OCI-LY1 (cell line): Measurements from ENCODE around the gene TUBA3E.
A peak's percentile ranks its signal among the peaks of the same experiment; 100 is the strongest.
"Not testable (repeated sequence)": the region's sequence is repeated elsewhere in the genome, so short reads cannot be mapped to it uniquely, and the experiment has no call there.

Experiments used
- H2AFZ ChIP-seq: fragments of 200-600 bp; sonication (generic), shearing (Covaris generic); 2 replicates; pipeline ENCODE4 v1.6.0; 2014; ENCODE audit warnings: antibody characterized with exemption, mild to moderate bottlenecking, low read length
- H3F3A ChIP-seq: fragments of 200-600 bp; sonication (generic), shearing (Covaris generic); 2 replicates; pipeline ENCODE4 v1.6.0; 2014; ENCODE audit warnings: mild to moderate bottlenecking, antibody characterized with exemption, low read length, moderate library complexity; ENCODE audit not compliant: insufficient read depth
- H3K27ac ChIP-seq: fragments of 200-600 bp; sonication (generic); 2 replicates; pipeline ENCODE4 v1.5.1; 2014; ENCODE audit warnings: low read length, mixed run types, mild to moderate bottlenecking, low read depth; ENCODE audit not compliant: poor library complexity, severe bottlenecking
- H3K27me3 ChIP-seq: fragments of 200-600 bp; sonication (generic); 2 replicates; pipeline ENCODE4 v1.6.0; 2014; ENCODE audit warnings: antibody characterized with exemption, mild to moderate bottlenecking, low read length, moderate library complexity; ENCODE audit not compliant: insufficient read depth
- H3K36me3 ChIP-seq: fragments of 200-600 bp; sonication (generic); 2 replicates; pipeline ENCODE4 v1.6.1; 2014; ENCODE audit warnings: mild to moderate bottlenecking, antibody characterized with exemption, low read length, moderate library complexity, mixed read lengths; ENCODE audit not compliant: insufficient read depth
- H3K4me1 ChIP-seq: fragments of 200-600 bp; sonication (generic); 2 replicates; pipeline ENCODE4 v1.5.1; 2014; ENCODE audit warnings: mild to moderate bottlenecking, low read length, moderate library complexity; ENCODE audit not compliant: insufficient read depth, severe bottlenecking
- H3K4me2 ChIP-seq: fragments of 200-600 bp; sonication (generic), shearing (Covaris generic); 2 replicates; pipeline ENCODE4 v1.6.1; 2014; ENCODE audit warnings: low read length
- H3K4me3 ChIP-seq: fragments of 200-600 bp; sonication (generic); 2 replicates; pipeline ENCODE4 v1.5.1; 2014; ENCODE audit warnings: low read length, low read depth, mild to moderate bottlenecking, mixed read lengths; ENCODE audit not compliant: poor library complexity, severe bottlenecking
- H3K79me2 ChIP-seq: fragments of 200-600 bp; shearing (Covaris generic); 2 replicates; pipeline ENCODE4 v1.6.1; 2016; ENCODE audit warnings: mixed run types, low read length, mixed read lengths; ENCODE audit not compliant: insufficient read depth
- H3K9ac ChIP-seq: fragments of 200-600 bp; sonication (generic), shearing (Covaris generic); 2 replicates; pipeline ENCODE4 v1.6.1; 2014; ENCODE audit warnings: mild to moderate bottlenecking, low read length, mixed read lengths
- H3K9me2 ChIP-seq: fragments of 200-600 bp; sonication (generic), shearing (Covaris generic); 2 replicates; pipeline ENCODE4 v1.6.1; 2014; ENCODE audit warnings: low read depth, mild to moderate bottlenecking, low read length, mixed read lengths
- H3K9me3 ChIP-seq: fragments of 200-600 bp; shearing (Covaris generic); 2 replicates; pipeline ENCODE4 v1.6.1; 2014; ENCODE audit warnings: low read length, mixed read lengths
- H4K20me1 ChIP-seq: fragments of 200-600 bp; sonication (generic), shearing (Covaris generic); 2 replicates; pipeline ENCODE4 v1.6.0; 2016; ENCODE audit warnings: mild to moderate bottlenecking, low read length; ENCODE audit not compliant: insufficient read depth
- EZH2 ChIP-seq: fragments of 200-600 bp; sonication (generic), shearing (Covaris generic); IDR thresholded peaks from 2 replicates; pipeline ENCODE4 v1.8.0; 2017; ENCODE audit warnings: borderline replicate concordance, mixed run types, mild to moderate bottlenecking, antibody characterized with exemption, low read length, moderate library complexity, mixed read lengths
- TF ChIP-seq, protein P1 (sequence below): fragments of 200-600 bp; sonication (generic), shearing (Covaris generic); IDR thresholded peaks from 2 replicates; pipeline ENCODE4 v1.5.1; 2017; ENCODE audit warnings: mild to moderate bottlenecking, antibody characterized with exemption, low read length, moderate library complexity, mixed read lengths

TUBA3E gene

DNA sequence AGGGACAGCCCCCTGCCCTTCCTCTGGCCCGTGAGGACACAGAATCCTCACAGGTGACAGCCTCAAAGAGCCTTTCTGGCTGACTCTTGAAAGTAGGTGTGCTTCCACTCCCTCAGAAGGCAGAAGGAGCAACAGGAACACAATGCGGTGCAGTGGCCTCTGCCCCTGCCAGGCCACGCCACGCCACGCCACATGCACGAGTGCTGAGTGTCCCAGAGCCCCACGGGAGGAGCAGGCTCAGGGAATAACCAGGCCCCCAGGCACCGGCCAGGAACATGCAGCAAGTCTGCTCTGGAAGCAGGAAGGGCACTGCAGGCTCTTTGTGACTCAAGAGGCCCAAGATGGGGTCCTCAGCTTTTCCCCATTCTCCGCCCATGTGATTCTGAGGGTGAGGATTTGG lies 35.3 kb downstream of the TUBA3E start:
- Histone ChIP-seq H3K9me2 (no peaks in the 10 kb centered on the region), H3K4me1 (peaks cover 12% of the 10 kb centered on the region), H2AFZ (no peak overlapping the region), H3K36me3 (peaks cover 62% of the 10 kb centered on the region), H3K79me2 (no peaks in the 10 kb centered on the region), H3K9me3 (no peaks in the 10 kb centered on the region), H3F3A (no peaks in the 10 kb centered on the region), H3K9ac (no peak overlapping the region), H4K20me1 (no peaks in the 10 kb centered on the region), H3K4me2 (no peak overlapping the region), H3K4me3 (no peak overlapping the region), H3K27ac (no peak overlapping the region), H3K27me3 (no peaks in the 10 kb centered on the region)
- TF ChIP-seq, protein P1, sequence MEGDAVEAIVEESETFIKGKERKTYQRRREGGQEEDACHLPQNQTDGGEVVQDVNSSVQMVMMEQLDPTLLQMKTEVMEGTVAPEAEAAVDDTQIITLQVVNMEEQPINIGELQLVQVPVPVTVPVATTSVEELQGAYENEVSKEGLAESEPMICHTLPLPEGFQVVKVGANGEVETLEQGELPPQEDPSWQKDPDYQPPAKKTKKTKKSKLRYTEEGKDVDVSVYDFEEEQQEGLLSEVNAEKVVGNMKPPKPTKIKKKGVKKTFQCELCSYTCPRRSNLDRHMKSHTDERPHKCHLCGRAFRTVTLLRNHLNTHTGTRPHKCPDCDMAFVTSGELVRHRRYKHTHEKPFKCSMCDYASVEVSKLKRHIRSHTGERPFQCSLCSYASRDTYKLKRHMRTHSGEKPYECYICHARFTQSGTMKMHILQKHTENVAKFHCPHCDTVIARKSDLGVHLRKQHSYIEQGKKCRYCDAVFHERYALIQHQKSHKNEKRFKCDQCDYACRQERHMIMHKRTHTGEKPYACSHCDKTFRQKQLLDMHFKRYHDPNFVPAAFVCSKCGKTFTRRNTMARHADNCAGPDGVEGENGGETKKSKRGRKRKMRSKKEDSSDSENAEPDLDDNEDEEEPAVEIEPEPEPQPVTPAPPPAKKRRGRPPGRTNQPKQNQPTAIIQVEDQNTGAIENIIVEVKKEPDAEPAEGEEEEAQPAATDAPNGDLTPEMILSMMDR, result no peak
- no peak for TF ChIP-seq EZH2

DNA sequence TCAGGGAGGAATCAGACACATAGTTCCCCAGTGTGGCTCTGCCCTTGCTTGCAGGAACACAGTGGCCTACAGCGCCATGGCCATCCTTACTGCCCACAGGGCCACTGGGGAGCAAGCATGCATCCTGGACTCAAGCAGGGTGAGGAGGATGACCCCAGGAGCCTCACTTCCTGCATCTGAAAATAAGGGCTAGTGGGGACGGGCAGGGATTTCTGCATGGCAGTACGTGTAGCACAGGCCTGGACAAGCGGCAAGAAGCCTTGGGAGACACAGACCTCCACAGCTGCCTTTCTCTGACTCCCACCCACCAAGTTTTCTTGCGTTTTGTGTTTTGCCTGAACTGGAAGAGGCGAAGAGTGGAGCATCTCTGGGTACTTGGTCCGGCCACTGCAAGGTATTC lies 35.8 kb downstream of the TUBA3E start:
- H3K36me3 ChIP-seq, result peaks cover 57% of the 10 kb centered on the region
- not testable (repeated sequence) for H4K20me1 ChIP-seq

DNA sequence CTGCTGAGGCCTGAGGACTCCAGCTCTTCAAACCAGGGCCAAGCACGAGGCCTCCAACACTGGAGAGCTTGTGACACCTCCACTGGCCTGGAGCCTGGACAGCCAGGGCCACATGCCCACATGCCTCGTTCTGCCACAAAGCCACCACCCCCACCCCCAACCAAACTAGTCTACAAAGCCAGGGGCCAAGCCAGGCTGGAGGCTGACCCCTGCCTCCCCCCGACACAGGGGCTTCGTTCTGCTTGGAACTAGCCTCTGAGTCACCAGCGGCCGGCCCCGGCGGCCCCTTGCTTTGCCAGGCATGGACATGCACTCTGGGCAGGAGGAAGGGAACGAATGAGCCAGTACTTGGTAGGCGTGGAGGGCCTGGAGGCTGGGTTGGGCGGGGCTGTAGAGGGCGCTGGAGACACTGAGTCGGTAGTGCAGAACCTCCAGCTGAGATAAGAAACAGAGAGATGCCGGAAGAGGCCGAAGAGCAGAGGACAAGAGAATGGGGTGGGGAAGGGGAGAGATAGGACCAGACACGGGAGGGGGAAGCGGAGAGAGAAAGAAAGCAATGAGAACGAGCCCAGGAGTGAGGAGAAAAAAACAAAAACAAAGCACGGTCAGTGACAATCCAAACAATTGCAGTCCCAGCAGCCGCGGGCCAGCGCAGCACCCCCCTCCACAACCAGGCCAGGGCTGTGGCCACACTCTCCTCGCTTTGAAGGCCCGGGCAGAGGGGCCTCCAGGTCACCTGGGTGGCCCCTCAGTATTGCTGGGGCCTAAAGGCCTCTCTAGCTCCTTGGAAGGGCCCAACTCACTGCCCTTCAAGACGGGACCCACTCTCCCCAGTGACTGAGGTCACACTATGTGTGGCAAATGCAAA lies 37.2 kb downstream of the TUBA3E start:
- not testable (repeated sequence) for H2AFZ ChIP-seq, H3K27me3 ChIP-seq, H3K9ac ChIP-seq, H3K4me3 ChIP-seq, H3K27ac ChIP-seq, H3K9me3 ChIP-seq, H3K9me2 ChIP-seq, H4K20me1 ChIP-seq, H3F3A ChIP-seq, H3K79me2 ChIP-seq, H3K4me2 ChIP-seq
- peaks cover 21% of the 10 kb centered on the region for H3K4me1 ChIP-seq
- H3K36me3 ChIP-seq, result peaks cover 44% of the 10 kb centered on the region
- TF ChIP-seq, protein P1, result peak; percentile 38

More for the DNA sequence above, 35.8 kb downstream of the TUBA3E start:
- H3K27ac ChIP-seq, H3K9me3 ChIP-seq, H3K79me2 ChIP-seq, H2AFZ ChIP-seq, H3K4me3 ChIP-seq, H3K9ac ChIP-seq, H3F3A ChIP-seq, H3K4me2 ChIP-seq, H3K27me3 ChIP-seq, H3K9me2 ChIP-seq: not testable (repeated sequence)
- H3K4me1 ChIP-seq, result peaks cover 17% of the 10 kb centered on the region

- no peak for TF ChIP-seq EZH2
- TF ChIP-seq, protein P1, result no peak
- H3K4me1 ChIP-seq, result peaks cover 21% of the 10 kb centered on the region
- H3F3A ChIP-seq, result no peaks in the 10 kb centered on the region
- H3K27me3 ChIP-seq, result no peaks in the 10 kb centered on the region
- peaks cover 42% of the 10 kb centered on the region for H3K36me3 ChIP-seq
- no peak overlapping the region for H3K9ac ChIP-seq
- no peak overlapping the region for H3K4me3 ChIP-seq
- no peaks in the 10 kb centered on the region for H3K9me3 ChIP-seq
- H3K9me2 ChIP-seq, result no peaks in the 10 kb centered on the region
- no peak overlapping the region for H3K27ac ChIP-seq
- H3K79me2 ChIP-seq, result no peaks in the 10 kb centered on the region
- no peak overlapping the region for H3K4me2 ChIP-seq
- no peaks in the 10 kb centered on the region for H4K20me1 ChIP-seq
- H2AFZ ChIP-seq, result no peak overlapping the region
Measured at GRCh38 chr2:130160131-130160530, 38.1 kb downstream of the TUBA3E start.

GRCh38 chr2:130159376-130159775 lies 38.9 kb downstream of the TUBA3E start:
- not testable (repeated sequence) for H2AFZ ChIP-seq, H3K4me3 ChIP-seq, H3K9ac ChIP-seq, H3K79me2 ChIP-seq, H3F3A ChIP-seq, H3K27me3 ChIP-seq, H3K9me2 ChIP-seq, H3K27ac ChIP-seq, H4K20me1 ChIP-seq, H3K4me2 ChIP-seq, H3K9me3 ChIP-seq
- Histone ChIP-seq H3K4me1 (peaks cover 21% of the 10 kb centered on the region), H3K36me3 (peaks cover 43% of the 10 kb centered on the region)
